Stimulated activated CD8-positive, alpha-beta memory T cell treated with anti-CD3 and anti-CD28 coated beads, Interleukin-12 subunit alpha, Interleukin-12 subunit beta, amount 100 ng/mL, for 24 hours (primary cell): Measurements from ENCODE around the gene FOXA1.
"Not testable (repeated sequence)": the region's sequence is repeated elsewhere in the genome, so short reads cannot be mapped to it uniquely, and the experiment has no call there.

Experiments
- DNase-seq: peaks from one replicate; pipeline ENCODE4 v3.0.0-alpha.2; 2020; ENCODE audit errors: extremely low read depth

Gene FOXA1

GRCh38 chr14:37558740-37559139, 36.3 kb downstream of the FOXA1 start:
- no peak for DNase-seq

GRCh38 chr14:37555596-37555995, 39.5 kb downstream of the FOXA1 start:
- not testable (repeated sequence) for DNase-seq

GRCh38 chr14:37553935-37554550, 41.0 kb downstream of the FOXA1 start:
- DNase-seq: no peak

GRCh38 chr14:37551119-37551518, 43.9 kb downstream of the FOXA1 start:
- DNase-seq: no peak

DNA sequence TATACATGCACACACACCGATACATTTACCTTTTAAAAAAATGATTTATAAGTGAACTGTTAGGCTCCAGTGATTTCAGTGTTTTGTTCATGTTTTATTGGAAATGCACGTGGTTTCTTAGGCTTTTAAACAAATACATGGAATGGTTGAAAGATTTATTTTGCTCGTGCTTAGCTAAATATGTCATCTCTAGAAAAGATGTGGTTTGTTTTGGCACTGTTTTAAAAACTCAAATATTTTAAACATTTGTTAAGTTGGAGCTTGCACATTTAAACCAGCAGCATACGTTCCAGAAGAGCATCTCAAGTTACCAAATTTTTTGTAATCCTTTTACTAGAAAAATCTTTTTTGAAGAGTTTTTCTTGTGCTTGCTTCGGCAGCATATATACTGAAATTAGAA, 44.5 kb downstream of the FOXA1 start:
- DNase-seq: no peak

DNA sequence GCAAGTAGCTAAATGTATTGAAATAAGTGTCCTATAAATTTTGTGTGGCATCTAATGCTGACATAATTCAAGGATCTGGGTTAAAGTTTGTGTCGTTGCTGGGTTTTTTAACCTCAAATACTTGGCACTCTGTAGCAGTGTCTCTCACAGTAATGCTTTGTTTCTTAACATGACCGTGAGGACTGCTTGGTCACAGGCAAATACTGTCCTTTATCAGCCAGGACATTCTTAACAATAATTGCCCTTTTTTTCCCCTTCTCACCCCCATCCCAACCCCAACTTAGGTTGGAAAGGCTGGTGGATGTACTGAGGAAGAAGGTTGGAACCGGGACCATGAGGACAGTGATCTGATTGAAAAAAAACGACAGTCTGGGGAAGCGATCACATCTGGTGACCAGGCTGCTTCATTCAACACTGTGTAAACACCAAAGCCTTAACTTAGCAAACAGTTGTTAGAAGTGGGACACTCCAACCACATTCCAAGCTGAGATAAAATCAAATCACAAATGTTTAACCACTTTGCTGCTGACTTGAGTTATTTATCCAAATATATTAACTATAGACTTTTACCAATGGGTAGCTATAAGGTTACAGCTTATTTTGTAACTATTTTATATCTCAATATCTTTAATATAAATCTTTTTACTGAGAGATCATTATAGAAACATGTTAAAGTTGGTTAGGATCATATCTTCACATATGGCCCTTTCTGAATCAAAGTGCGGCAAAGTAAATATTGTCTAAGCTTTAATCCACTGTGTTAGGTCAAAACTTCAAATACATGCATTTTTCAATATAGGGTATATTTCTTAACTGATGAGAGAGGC, 48.2 kb downstream of the FOXA1 start:
- no peak for DNase-seq

- no peak for DNase-seq
Measured at GRCh38 chr14:37545174-37545573, 49.9 kb downstream of the FOXA1 start.

- no peak for DNase-seq
Measured at GRCh38 chr14:37544407-37544806, 50.6 kb downstream of the FOXA1 start.

GRCh38 chr14:37539992-37540391, 55.1 kb downstream of the FOXA1 start:
- DNase-seq: no peak
